Astrocyte of the hippocampus (primary cell): ENCODE data around the gene GBGT1.
A peak's percentile ranks its signal among the peaks of the same experiment; 100 is the strongest.

Source experiments
- DNase-seq: peaks from one replicate; pipeline ENCODE4 v3.0.0; 2011; ENCODE audit warnings: low read depth, low spot score

GBGT1 gene

DNA sequence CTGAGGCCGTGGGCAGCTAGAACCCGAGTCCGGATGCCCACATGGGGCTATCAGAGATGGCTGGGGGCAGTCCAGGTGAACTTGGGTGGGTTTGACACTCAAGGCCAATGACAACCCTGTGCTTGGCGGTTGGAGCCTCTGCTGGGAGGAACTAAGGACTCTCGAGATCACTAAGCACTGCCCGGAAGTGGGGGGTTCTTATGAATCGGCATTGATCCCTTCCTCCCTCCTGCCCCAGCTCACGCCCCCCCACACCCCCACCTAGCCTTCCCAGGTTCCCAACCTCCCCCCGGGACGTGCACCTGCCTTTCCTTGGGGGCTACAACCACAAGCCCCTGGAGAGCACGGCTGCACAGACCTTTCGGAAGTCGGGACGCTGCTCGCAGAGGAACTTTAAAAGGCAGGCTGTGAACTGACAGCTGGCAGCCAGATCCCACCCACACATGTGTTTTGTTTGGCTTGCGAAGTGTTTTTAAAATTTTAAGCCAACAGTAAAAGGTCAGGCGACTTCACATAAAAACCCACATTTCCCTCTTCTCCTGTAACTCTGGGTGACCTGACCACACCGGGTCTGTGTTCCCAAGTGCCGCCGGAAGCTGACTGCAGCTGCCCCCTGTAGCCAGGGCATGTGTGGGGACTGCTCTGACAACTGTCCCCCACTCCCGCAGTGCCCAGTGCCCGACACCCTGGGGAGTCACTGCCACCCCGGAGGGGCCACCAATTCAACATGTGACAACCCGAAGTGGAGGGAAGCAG is 37.6 kb downstream of the GBGT1 start:
- DNase-seq: peak; percentile 60

DNA sequence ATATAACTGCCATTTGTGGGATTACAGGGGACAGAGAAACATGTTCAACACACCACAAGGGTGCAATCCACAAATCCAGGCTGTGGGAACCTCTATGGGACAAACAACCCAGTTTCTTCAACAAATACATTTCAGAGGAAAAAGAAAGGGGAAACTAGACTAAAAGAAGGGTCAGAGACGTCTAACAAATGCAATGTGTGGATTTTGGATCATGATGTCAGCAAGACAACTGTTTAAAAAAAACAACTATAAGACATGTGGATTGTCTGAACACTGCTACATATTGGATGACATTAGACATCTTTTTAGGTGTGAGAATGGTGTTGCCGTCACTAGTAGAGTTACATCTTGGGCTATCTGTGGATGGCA is 38.8 kb downstream of the GBGT1 start:
- no peak for DNase-seq

DNA sequence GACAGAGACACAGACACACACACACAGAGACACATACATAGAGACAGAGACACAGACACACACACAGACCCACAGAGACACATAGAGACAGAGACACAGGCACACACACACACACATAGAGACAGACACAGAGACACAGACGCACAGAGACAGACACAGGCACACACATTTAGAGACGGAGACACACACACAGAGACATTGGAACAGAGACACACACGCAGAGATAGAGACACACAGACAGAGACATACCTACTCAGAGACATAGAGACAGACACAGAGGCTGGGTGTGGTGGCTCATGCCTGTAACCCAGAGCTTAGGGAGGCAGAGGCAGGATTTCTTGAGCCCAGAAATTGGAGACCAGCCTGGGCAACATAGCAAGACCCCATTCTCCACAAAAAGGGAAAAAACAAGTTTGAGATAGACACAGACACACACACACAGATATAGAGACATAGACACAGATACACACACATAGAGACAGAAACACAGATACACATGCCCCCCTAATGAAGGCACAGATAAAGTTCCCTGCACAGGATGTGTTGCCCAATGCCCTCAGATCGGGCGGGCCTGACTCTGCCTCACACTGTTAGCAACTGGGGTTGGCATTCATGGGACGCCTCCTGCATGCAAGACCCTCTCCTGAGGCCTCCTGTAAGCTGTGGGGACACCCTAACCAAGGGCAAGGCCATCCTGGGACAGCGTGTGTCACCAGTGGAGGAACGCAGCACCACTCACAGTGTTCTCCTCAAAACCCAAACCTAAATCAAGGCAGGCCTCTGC is 39.4 kb downstream of the GBGT1 start:
- DNase-seq: no peak

DNA sequence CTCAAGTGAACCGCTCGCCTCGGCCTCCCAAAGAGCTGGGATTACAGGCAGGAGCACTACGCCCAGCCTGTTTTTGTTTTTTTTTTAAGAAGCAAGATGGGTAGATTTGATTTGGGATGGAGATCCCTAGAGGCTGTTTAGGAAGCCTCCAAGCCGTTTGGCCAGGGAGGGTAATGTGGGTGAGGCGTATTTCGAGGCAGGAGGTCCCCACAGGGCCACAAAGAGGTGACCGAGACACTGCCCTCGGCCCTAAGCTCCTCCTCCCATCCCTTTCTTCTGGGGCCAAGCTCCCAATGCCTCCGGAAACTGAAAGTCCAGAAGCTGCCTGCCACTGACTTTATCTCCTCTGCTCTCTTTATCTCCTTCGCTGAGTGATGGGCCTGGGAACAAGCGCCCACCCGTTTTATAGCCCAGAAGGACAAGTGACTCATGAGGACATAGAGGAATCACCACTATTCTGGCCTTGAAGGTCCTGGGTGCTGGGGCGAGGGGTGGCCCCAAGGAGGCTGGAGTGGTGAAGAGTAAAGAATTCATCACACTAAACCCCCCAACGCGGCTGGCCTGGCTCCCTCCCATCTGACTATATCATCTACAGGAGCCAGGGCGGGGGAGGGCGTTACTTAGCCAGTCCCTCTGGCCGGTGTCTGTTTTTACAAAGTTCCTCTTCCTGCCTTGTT is 40.6 kb downstream of the GBGT1 start:
- no peak for DNase-seq

DNA sequence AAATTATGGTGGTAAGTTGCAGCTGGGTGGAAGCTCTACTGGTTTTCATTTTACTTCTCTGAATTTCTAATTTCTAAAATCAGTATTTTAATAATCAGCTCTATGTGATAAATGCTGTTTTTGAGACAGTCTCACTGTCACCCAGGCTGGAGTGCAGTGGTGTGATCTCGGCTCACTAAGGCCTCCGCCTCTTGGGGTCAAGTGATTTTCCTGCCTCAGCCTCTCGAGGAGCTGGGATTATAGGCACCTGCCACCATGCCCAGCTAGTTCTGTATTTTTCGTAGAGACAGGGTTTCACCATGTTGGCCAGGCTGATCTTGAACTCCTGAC is 41.1 kb downstream of the GBGT1 start:
- DNase-seq: no peak

DNA sequence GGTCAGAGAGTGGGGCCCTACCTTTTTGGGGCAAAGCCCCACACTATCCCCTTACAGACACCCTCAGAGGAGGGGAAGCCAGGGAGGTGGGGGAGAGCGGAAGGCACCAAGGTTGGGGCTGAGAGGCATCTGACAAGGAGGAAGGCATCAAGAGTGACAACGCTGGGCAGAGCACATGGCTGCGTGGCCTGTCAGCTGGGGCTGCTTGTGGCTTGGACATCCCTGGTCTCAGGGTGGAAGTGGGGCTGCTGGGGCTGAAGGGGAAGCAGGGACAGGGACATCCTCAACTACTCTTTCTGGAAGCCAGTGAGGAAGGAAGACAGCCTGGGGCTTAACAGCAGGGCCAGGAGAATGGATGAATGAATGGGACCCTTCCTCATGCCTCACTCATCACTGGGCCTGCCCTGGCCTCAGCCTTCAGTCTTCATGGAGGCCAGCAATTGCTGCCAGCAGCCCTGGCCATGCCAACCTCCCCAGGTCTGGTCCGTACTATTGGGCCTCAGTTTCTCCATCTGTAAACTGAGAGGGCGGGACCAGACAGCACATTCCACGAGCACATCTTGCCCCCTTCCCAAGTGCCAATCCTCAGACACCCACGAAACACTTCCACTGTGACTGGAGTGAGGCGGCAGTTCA is 41.7 kb downstream of the GBGT1 start:
- no peak for DNase-seq

DNA sequence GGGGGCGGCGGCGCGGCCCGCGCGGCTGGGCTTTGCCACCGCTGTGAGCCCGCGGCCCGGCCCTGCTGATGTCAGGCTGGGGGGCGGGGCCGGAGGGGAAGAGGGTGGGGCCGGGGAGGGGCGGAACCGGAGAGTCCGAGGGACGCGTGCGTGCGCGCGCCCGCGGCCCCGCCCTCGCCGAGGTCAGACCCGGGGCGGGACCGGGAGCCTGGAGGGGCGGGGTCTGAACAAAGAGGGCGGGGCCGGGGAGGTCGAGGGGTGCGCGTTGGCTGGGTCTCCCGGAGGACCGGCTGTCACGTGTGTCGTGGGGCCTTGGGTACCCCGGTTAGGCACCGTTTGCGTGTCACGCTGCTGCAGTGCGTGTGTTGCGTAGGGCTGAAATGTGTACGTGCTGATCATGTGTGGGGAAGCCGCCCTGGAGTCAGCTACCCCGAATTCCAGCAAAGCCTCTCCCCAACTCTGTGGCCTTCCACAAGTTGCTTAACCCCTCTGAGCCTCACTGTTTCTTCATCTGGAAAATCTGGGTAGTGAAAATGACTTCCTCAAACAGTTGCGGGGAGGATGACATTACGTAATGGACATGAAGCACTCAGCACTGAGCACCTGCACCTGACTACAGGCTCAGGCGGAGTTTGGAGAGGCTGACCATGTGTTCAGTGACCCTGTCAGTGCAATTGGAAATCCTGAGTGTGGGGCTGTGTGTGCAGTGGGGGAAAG is 42.4 kb downstream of the GBGT1 start, which contains the start of gene RALGDS:
RALGDS (minus strand) TSS at position 43 of the 717 bp plus-strand sequence. CDS start 86 bp downstream, outside the sequence.
- peak; percentile 94 for DNase-seq

DNA sequence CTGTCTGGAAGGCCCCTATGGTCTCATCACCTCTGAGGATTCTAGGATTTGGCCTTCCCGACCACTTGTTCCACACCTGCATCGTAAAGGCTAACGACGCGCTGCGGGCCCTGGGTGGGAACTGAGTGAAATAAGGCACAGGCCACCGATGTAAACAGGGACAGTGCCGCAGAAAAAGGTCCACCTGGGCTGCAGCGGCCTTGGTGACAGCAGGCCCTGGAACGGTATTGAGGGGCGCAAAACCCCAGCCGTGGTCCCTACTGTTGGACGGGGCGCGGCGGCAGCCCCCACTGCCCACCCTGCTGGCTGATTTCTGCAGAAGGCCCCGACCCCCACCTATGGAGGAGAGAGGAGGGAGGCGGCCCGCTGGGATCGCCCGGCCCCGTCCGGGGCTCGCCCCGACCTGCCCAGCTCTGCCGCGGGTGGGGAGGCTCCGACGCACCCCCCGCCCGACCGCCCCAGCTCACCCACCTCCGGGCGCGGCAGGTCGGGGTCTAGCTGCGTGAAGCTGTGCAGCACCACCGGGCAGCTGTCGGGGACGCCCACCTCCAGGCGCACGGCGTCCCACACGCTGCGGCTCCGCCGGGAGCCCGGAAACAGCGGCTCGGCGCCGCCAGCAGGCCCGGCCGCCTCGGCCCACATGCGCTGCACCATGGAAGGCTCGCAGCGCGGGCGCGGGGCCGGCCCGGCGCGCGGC is 43.1 kb downstream of the GBGT1 start:
- DNase-seq: no peak

DNA sequence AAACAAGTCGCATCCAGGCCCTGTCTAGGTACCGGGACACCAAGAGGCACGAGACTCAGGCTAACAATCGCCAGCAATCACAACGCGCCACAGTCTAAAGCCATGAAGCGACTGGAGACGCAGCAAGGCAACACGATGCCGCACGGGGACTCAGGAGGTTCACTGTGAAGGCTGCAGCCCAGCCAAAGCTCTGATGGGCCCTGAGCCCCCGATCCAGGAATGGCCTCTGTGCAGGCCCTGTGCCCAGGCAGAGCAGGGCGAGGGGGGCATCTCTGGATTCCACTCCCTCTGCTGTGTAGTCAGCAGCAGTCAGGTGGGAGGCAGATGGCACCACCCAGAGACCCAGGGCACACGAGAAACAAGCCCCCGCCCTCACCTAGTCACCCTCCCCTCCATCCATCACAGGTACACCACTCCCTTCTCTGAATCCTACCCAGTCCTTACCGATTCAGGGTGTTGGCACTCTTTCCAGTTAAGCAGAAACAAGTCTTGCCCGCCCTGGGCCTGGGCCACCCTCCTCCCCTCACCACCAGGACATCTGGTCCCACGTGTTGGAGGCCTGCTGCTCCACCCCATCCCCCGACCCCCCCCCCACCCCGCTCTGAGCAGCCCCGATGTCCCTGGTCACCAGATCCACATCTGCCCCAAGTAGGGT is 43.7 kb downstream of the GBGT1 start:
- DNase-seq: no peak

DNA sequence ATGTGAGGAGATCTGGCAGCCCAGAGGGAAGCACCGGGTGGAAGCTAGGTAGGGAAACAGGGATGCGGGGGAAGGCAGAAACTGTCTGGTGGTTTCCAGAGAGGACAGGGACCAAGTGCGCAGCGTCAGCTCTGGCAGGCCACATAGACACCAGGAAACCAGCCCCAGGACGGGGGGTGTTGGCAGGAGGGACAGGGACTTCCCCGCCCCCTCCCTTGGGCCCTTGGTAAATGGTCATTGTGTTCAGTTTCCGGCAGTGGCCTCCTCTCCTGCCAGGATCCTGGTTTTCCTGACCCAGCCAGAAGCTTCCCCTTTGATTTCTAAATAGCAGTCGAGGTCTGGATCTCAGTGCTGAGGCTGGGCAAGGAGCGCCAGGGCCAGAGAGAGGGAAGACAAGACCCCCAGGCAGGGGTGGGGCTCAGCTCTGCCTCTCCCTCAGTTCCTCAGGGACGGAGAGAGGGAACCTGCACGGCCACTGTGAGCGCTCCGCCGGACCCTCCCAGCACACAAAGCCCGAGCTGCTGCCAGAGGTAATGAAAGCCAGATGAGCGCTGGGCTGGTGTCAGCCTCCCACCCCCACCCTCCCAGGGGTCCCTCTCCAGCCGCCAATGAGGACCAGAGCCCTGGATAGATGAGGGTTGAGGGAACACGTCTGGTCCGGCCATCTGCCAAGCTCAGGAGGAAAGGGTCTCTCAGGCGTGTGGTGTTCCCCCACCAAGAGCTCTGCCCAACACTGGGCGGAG is 44.4 kb downstream of the GBGT1 start:
- DNase-seq: no peak

DNA sequence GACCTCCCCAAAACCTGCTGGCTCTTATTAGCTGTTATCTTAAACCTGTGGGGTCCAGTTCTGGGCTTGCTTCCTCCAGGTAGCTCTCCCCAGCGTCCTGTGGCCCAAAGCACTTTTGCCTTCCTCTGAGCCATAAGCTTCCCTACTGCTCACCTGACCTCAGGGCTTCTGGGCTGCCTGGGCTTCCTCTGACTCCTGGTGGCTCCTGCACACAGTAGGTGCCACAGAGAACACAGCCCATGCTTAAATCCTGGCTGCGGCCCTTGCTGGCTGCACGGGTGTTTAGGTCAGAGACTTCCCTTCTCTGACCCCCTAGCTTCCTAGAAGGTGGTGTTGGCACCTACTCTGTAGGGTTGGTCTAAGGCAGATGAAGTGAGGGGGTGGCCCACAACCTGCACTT is 45.1 kb downstream of the GBGT1 start:
- DNase-seq: no peak

DNA sequence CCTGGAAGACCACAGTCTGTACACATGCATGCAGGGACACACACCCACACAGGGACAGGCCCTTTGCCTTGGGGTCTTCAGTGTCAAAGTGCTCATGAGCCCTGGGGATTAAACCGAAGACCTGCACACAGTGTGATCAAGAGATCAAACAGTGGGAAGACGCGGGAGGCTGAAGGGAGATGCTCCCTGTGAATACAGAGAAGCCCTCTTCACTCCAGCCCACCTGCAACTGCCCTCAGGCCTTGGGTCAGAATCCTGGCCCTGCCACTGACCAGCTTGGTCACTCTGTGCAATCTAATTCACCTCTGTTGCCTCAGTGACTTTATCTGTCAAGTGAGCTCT is 45.6 kb downstream of the GBGT1 start:
- DNase-seq: no peak

DNA sequence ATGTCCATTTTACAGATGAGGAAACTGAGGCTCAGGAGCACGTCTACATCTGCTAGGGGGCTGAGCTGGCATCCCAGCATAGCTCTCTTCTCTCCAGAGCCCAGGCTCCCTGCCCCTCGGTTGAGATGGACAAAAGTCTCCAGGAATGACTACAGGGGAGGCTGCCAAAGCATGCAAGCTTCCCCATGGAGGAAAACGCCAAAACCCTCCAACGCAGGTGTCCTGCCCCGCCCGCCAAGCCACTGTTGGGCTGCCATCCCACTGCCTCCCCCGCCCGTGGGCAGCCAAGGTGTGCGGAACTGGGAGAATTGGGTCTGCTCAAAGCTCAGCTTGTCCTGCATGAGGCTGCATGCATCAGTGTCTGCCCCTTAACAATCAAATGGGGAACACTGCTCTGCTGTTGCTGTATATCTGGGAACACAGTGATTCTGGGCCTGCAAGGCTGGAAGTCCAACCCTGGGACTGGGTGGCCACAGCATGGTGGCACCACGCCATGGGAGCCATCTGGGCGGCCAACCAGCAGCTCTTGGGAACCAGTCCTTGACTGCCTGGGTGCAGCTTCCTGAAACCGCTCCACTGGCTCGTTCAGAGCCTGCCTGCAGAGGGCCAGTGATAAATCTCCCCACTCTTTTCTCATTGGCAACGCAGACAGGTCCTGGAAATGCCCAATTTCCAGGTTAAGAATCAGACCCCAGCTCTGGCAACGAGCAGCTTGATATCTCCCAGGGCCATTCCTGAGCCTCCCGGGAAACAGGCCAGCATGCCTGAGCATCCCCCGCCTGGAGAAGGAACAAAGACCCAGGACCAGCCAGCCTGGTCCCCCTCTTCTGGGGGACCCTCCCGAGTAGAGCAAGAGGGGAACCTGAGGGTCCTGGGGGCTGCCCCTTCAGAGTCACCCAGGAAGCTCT is 46.2 kb downstream of the GBGT1 start:
- DNase-seq: peak; percentile 61

DNA sequence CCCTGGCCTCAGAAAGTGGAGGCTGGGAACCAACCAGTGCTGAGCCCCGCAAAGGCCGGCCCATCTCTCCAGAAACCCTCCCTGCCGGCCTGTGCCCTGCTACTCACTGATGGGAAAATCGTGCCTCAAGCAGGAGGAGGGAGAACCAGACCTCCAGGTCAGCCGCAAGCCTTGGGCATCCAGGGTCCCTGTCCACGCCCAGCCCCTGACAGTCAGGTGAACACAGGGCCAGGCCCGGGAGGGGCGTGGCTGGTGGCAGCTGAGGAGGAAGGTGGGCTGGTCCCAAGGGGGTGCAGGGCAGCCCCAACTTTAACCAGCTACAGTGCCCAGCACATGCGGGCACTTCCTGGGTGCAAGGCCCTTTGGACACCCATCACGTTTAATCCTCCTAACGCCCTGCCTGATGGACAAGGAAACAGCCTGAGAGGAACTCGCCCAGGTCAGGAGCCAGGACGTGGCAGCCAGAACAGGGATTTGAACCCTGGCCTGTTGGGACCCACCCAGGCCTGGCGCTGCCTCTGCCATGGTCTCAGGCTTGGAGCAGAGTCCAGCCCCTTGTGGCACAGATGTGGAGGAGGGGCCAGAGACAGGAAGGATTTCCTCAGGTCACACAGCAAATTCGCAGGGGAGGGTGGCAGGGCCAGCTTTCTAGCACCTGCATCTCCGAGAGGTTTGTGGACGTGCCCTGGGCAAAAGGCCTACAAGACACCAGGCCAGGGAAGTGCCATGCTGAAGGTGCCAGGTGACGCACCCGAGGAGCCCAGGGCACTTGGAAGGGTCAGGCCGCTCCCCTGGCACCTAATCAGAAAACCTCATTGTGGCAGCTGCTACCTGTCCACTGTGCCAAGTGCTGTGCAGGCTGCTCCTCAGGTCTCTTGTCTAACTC is 47.1 kb downstream of the GBGT1 start:
- DNase-seq: no peak

DNA sequence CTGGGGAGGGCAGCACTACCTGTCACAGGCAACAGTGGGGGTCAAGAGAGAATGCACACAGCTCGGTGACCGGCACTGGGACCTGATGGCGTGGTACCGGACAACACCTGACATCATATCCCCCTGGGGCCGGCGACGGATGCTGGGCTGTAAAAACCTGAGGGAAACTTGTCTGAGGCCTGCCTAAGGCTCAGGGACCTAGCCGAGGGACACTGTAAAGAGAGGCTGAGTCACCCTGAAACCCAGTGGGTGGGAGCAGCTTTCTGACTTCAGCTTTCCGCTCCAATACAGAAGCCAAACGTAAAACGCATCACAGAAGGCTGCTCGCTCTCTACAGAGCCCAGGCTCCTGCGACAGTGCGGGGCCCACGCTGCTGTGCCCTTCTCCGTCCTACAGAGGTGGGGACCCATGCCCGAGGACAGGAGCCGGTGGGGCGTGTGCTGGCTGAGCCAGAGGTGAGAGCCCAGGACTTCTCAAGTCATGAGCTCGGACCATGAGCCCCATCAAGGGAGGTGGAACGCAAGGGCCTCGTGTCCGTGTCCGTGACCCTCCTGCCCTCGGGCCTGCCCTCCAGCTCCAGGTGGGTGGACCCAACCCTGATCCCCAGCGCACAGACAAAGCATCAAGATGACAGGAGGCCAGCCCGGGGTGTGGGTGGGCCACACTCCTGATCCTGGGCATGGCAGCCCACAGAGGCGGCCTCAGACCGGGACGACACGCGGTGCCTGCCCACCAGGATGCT is 47.9 kb downstream of the GBGT1 start:
- peak; percentile 76 for DNase-seq

DNA sequence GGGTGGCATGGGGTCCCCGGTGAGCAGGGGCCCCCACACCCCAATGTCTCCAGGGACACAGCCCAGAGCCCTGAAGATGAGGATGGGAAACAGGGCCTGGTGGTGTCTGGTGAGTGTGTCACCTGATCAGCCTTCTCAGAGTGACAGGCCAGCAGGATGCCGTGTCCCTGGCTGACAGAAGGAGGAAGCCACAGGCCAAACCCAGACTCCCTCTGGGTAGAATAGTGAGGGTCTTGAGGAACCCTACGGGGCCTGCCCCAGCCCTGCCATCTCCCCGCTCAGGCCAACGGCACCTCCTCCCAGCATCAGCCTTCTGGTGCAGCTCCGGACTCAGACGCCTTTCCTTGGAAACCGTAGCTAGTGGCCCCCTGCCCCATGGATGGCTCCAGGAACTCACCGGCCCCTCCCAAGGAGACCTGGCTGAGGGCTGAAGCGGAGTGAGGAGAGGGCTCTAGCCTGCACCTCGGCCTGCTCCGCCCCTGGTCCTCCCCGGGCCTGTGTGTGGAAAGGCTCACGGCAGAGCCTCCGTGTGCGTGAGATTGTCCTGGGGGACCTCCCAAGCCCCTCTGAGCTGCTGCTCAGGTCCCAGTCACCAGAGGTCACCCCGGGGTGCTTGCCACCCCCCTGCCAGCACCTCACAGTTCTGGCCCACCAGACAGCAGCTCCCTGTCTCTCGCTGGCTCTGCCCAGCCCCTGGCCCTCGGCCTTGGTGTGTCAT is 48.7 kb downstream of the GBGT1 start:
- DNase-seq: no peak
